ENCODE measurements around the gene TMEM62.

DNA sequence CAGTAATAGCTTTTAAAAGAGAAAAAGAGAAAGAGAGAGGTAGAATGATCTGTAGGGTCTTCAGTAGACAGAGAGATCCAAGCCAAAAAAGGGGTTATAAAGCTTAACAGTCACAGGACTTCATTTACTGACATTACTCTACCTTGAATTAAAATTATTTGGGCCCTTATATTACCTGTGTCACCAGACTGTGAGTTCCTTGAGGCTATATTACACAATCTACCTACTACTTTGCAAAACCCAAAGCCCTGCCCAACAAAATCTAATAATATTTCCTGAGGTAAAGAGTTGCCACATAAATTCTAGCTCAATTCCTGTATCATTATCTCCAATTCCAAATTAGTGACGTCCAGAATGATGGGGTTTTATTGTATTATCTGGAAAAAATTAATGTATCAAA is 29.5 kb upstream of the TMEM62 start:
- TF ChIP-seq, protein P1, sequence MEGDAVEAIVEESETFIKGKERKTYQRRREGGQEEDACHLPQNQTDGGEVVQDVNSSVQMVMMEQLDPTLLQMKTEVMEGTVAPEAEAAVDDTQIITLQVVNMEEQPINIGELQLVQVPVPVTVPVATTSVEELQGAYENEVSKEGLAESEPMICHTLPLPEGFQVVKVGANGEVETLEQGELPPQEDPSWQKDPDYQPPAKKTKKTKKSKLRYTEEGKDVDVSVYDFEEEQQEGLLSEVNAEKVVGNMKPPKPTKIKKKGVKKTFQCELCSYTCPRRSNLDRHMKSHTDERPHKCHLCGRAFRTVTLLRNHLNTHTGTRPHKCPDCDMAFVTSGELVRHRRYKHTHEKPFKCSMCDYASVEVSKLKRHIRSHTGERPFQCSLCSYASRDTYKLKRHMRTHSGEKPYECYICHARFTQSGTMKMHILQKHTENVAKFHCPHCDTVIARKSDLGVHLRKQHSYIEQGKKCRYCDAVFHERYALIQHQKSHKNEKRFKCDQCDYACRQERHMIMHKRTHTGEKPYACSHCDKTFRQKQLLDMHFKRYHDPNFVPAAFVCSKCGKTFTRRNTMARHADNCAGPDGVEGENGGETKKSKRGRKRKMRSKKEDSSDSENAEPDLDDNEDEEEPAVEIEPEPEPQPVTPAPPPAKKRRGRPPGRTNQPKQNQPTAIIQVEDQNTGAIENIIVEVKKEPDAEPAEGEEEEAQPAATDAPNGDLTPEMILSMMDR (IDR thresholded peaks at IDR 0.05): no peak
- TF ChIP-seq POLR2A (IDR thresholded peaks at IDR 0.05): no peak
